CD14-positive monocyte (primary cell): Measurements from ENCODE around the gene LASP1NB.

Experiments
- DNase-seq, 3 donors: peaks; one replicate each; pipeline ENCODE4 v3.0.0-alpha.2; 2011 to 2022
- H2AFZ ChIP-seq: 2 replicates; pipeline ENCODE4 v1.6.0; 2012; ENCODE audit warnings: mild to moderate bottlenecking, low read depth, low read length, inconsistent platforms; ENCODE audit not compliant: insufficient read depth, poor library complexity, severe bottlenecking
- H3K27ac ChIP-seq, 2 donors: 1 replicate in 1 of 2; 2 replicates in 1 of 2; pipeline ENCODE4 v1.5.1; 2012 to 2013; ENCODE audit warnings: low read length in 2 of 2, control low read depth in 1 of 2, inconsistent platforms in 1 of 2, low read depth in 1 of 2, mild to moderate bottlenecking in 1 of 2
- H3K27me3 ChIP-seq, 2 donors: one replicate each; pipeline versions ENCODE4 v1.6.0 to v1.6.1; 2011 to 2013; ENCODE audit warnings: low read length in 2 of 2; ENCODE audit not compliant: control insufficient read depth in 2 of 2, insufficient read depth in 2 of 2
- H3K36me3 ChIP-seq, 2 donors: replicated peaks in 1 of 2; 1 replicate in 1 of 2; 2 replicates in 1 of 2; pipeline versions ENCODE4 v1.5.1 to v1.6.1; 2012 to 2013; ENCODE audit warnings: low read length in 2 of 2, control low read depth in 1 of 2, inconsistent platforms in 1 of 2, mild to moderate bottlenecking in 1 of 2; ENCODE audit not compliant: insufficient read depth in 2 of 2, control insufficient read depth in 1 of 2
- H3K4me1 ChIP-seq, 2 donors: 1 replicate in 1 of 2; 2 replicates in 1 of 2; pipeline versions ENCODE4 v1.5.1 to v1.6.1; 2012 to 2013; ENCODE audit warnings: low read length in 2 of 2, control low read depth in 1 of 2, inconsistent platforms in 1 of 2, mild to moderate bottlenecking in 1 of 2, moderate library complexity in 1 of 2; ENCODE audit not compliant: insufficient read depth in 2 of 2, control insufficient read depth in 1 of 2
- H3K4me2 ChIP-seq: replicated peaks from 2 replicates; pipeline ENCODE3; 2012; ENCODE audit warnings: low read length, moderate library complexity, mild to moderate bottlenecking; ENCODE audit not compliant: poor library complexity, severe bottlenecking; ENCODE audit errors: extremely low read depth
- H3K4me3 ChIP-seq, 3 experiments: fragments of 200-600 bp in 1 of 3; sonication (generic) in 1 of 3; replicated peaks in 1 of 3; 1 replicate in 2 of 3; 2 replicates in 1 of 3; pipeline ENCODE4 v1.5.1; 2011 to 2013; ENCODE audit warnings: low read length in 3 of 3, mild to moderate bottlenecking in 3 of 3, control low read depth in 2 of 3, low read depth in 2 of 3, inconsistent platforms in 1 of 3, moderate library complexity in 1 of 3
- H3K79me2 ChIP-seq: 2 replicates; pipeline ENCODE4 v1.6.0; 2012; ENCODE audit warnings: mild to moderate bottlenecking, control low read depth, inconsistent platforms, low read length, moderate library complexity; ENCODE audit not compliant: insufficient read depth
- H3K9ac ChIP-seq: 2 replicates; pipeline ENCODE4 v1.6.0; 2017; ENCODE audit warnings: low read length, mild to moderate bottlenecking; ENCODE audit not compliant: insufficient read depth, poor library complexity, severe bottlenecking
- H3K9me3 ChIP-seq, 2 donors: replicated peaks in 1 of 2; 1 replicate in 1 of 2; 2 replicates in 1 of 2; pipeline versions ENCODE4 v1.5.1 to v1.6.1; 2012 to 2013; ENCODE audit warnings: low read length in 2 of 2, control low read depth in 1 of 2; ENCODE audit not compliant: control insufficient read depth in 1 of 2, insufficient read depth in 1 of 2
- H4K20me1 ChIP-seq: 2 replicates; pipeline ENCODE4 v1.6.0; 2012; ENCODE audit warnings: mild to moderate bottlenecking, low read length, control low read depth, moderate library complexity; ENCODE audit not compliant: insufficient read depth
- H3K27ac Mint-ChIP-seq, 7 donors: one replicate each; pipeline ENCODE4 v1.8.0; 2020; ENCODE audit warnings: mild to moderate bottlenecking in 7 of 7, mixed read lengths in 7 of 7, moderate library complexity in 6 of 7, inconsistent platforms in 2 of 7
- H3K27me3 Mint-ChIP-seq, 3 donors: one replicate each; pipeline ENCODE4 v1.8.0; 2021 to 2022; ENCODE audit warnings: low read depth in 3 of 3, mild to moderate bottlenecking in 3 of 3, mixed read lengths in 3 of 3, moderate library complexity in 3 of 3, inconsistent platforms in 1 of 3
- H3K36me3 Mint-ChIP-seq, 2 donors: one replicate each; pipeline ENCODE4 v1.8.0; 2020; ENCODE audit warnings: mixed read lengths in 2 of 2, inconsistent platforms in 1 of 2, mild to moderate bottlenecking in 1 of 2
- H3K4me1 Mint-ChIP-seq: one replicate; pipeline ENCODE4 v1.8.0; 2020; ENCODE audit warnings: mild to moderate bottlenecking, mixed read lengths
- H3K4me3 Mint-ChIP-seq, 2 donors: one replicate each; pipeline ENCODE4 v1.8.0; 2020; ENCODE audit warnings: mild to moderate bottlenecking in 2 of 2, mixed read lengths in 2 of 2, moderate library complexity in 1 of 2
- H3K9me3 Mint-ChIP-seq, 7 donors: one replicate each; pipeline ENCODE4 v1.8.0; 2020 to 2022; ENCODE audit warnings: mixed read lengths in 7 of 7, mild to moderate bottlenecking in 6 of 7, moderate library complexity in 6 of 7, inconsistent platforms in 2 of 7
- CTCF ChIP-seq: fragments of 200-600 bp; IDR thresholded peaks from one replicate; pipeline ENCODE4 v1.8.0; 2022; ENCODE audit warnings: antibody characterized with exemption, mild to moderate bottlenecking
- WGBS: methylation state at CpG from one replicate; pipeline ENCODE4 v1.1.5; 2013; ENCODE audit warnings: missing lambda C conversion rate; ENCODE audit not compliant: insufficient coverage; 5-methylcytosine and 5-hydroxymethylcytosine counted together
- intact Hi-C, 2 donors: fragments of 100-400 bp; cut with micrococcal nuclease; formaldehyde crosslinking; loops; one replicate each; pipeline versions ENCODE4 v1.15.0 to v1.15.1; 2023

The LASP1NB gene

GRCh38 chr17:38879878-38880665 is 45.3 kb upstream of the LASP1NB start:
- Histone ChIP-seq H3K9ac (peak overlapping the region; percentile 40), H3K79me2 (peaks cover 100% of the 10 kb centered on the region), H3K27ac (peak overlapping the region; percentile 50 to 66), H3K4me2 (peak overlapping the region; percentile 34), H4K20me1 (peaks cover 100% of the 10 kb centered on the region), H3K27me3 (no peaks in the 10 kb centered on the region), H3K4me3 (peak overlapping the region in 1 of 3 experiments; percentile 32), H3K9me3 (no peaks in the 10 kb centered on the region), H2AFZ (no peak overlapping the region), H3K4me1 (peaks cover 64 to 83% of the 10 kb centered on the region in 2 donors), H3K36me3 (peaks cover 41 to 76% of the 10 kb centered on the region in 2 donors)
- Mint-ChIP-seq H3K27me3 (peaks cover 0 to 2% (median 2%) of the 10 kb centered on the region in 3 donors), H3K27ac (peak overlapping the region in 5 of 7 donors; percentile 46 to 87 (median 61)), H3K36me3 (peaks cover 54 to 73% of the 10 kb centered on the region in 2 donors), H3K4me1 (peaks cover 85% of the 10 kb centered on the region), H3K9me3 (no peaks in the 10 kb centered on the region), H3K4me3 (no peak overlapping the region)
- 34% methylated on average over 4 of the region's 6 CpGs for whole genome bisulfite sequencing
- no peak for TF ChIP-seq CTCF
- intact Hi-C loops: loop anchor here in 1 of 2 donors (5.0 to 10.0 kb wide), 2 partner anchors 47 to 275 kb away; partner anchors contain the start of genes LASP1NB and PLXDC1
- DNase-seq: no peak

GRCh38 chr17:38881600-38882191 is 43.7 kb upstream of the LASP1NB start:
- no peaks in the 10 kb centered on the region for H3K9me3 Mint-ChIP-seq
- Histone ChIP-seq H3K27me3 (no peaks in the 10 kb centered on the region), H3K4me1 (peaks cover 70 to 80% of the 10 kb centered on the region in 2 donors), H2AFZ (no peak overlapping the region), H3K27ac (peak overlapping the region; percentile 50 to 66), H3K9me3 (no peaks in the 10 kb centered on the region), H3K9ac (no peak overlapping the region), H3K4me2 (no peak overlapping the region), H3K4me3 (no peak overlapping the region), H3K36me3 (peaks cover 55 to 82% of the 10 kb centered on the region in 2 donors), H3K79me2 (peaks cover 100% of the 10 kb centered on the region), H4K20me1 (peaks cover 100% of the 10 kb centered on the region)
- peak in 1 of 3 donors; percentile 43 for DNase-seq
- no peak for TF ChIP-seq CTCF
- intact Hi-C loops: loop anchor here in 1 of 2 donors (5.0 kb wide), 1 partner anchor 46 kb away; the partner anchor contains the start of gene LASP1NB
- H3K27me3 Mint-ChIP-seq: peaks cover 0 to 2% (median 2%) of the 10 kb centered on the region in 3 donors
- no peak overlapping the region for H3K4me3 Mint-ChIP-seq
- H3K36me3 Mint-ChIP-seq: peaks cover 69 to 83% of the 10 kb centered on the region in 2 donors
- H3K4me1 Mint-ChIP-seq: peaks cover 83% of the 10 kb centered on the region
- WGBS: 48% methylated on average over 6 of the region's 8 CpGs
- H3K27ac Mint-ChIP-seq: peak overlapping the region in 6 of 7 donors; percentile 31 to 91 (median 82)
